ENCODE measurements around the gene P2RY14.

Gene P2RY14

DNA sequence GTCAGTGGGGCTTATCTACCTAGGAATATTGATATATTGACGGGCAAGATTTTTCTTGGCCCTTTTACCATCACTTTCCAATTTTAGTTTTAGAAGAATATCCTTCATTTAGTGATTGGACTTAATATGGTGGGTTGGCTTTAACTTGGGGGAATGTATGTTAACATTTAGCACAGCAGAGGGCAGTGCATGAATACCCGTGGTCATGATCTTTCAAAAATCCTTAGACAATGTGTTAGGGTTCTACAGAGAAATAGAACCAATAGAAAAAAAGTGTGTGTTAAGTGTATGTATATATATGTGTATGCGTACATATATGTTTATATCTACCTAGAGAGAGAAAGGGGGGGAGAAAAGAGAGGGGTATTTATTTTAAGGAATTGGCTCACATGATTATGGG, 112.2 kb downstream of the P2RY14 start:
- 78 to 100% methylated on average over 1 to 2 of the region's 3 CpGs for WGBS, 2 experiments (ENCODE audit: insufficient coverage in 2 of 2)
- no peaks in the 10 kb centered on the region for H3K36me3 ChIP-seq (ENCODE audit: control insufficient read depth, insufficient read depth, low read length)
- H3K9me3 ChIP-seq (ENCODE audit: control insufficient read depth, low read length): no peaks in the 10 kb centered on the region

DNA sequence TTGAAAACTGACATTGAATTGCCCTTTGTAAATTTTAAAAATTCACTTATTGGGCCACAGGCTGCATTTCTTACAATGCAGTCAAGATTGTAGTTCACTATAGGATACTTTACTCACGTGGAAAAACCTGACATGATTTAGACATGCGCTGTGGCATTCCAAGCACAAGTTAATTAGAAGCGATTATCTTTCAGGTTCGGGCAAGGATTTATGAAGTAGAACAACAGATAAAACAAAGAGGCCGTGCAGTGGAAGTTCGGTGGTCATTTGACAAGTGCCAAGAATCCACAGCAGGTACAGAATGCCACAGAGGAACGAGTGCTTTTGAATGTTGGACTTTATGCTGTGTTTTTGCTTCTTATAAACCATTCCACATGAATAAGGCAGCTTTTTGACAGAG, 113.1 kb downstream of the P2RY14 start:
- Histone ChIP-seq H3K27ac (ENCODE audit: low read depth, low read length, severe bottlenecking) (no peak overlapping the region), H3K4me1 (ENCODE audit: control insufficient read depth, insufficient read depth, low read length, poor library complexity, severe bottlenecking) (peaks cover under 1% of the 10 kb centered on the region), H3K4me3 (ENCODE audit: extremely low read depth, insufficient read depth, low read length, poor library complexity, severe bottlenecking) (no peak overlapping the region), H3K9me3 (ENCODE audit: control insufficient read depth, low read length) (no peaks in the 10 kb centered on the region), H3K36me3 (ENCODE audit: control insufficient read depth, insufficient read depth, low read length) (no peaks in the 10 kb centered on the region)
- WGBS, 2 experiments (ENCODE audit: insufficient coverage in 2 of 2): 89 to 97% methylated on average over 6 to 7 of the region's 7 CpGs

More for the DNA sequence above, 112.2 kb downstream of the P2RY14 start:
- no peak overlapping the region for H3K4me3 ChIP-seq (ENCODE audit: extremely low read depth, insufficient read depth, low read length, poor library complexity, severe bottlenecking)
- H3K4me1 ChIP-seq (ENCODE audit: control insufficient read depth, insufficient read depth, low read length, poor library complexity, severe bottlenecking): peaks cover 7% of the 10 kb centered on the region
- H3K27ac ChIP-seq (ENCODE audit: low read depth, low read length, severe bottlenecking): no peak overlapping the region

Measured in mesodermal cell (in vitro differentiated cells).